HG03066 (cell line): ENCODE measurements around the gene HNRNPA0.

Experiments
- ATAC-seq: cut with Tn5 transposase; IDR thresholded peaks from one replicate; pipeline ENCODE4 v1.9.1; 2021; ENCODE audit warnings: low read depth; ENCODE audit not compliant: unreplicated experiment

The HNRNPA0 gene

GRCh38 chr5:137728048-137728447 is 26.1 kb downstream of the HNRNPA0 start:
- no peak for ATAC-seq

- ATAC-seq: no peak
These were observed 26.5 kb downstream of the HNRNPA0 start for GRCh38 chr5:137727623-137728022.

GRCh38 chr5:137724251-137724650 is 29.9 kb downstream of the HNRNPA0 start:
- ATAC-seq: no peak

GRCh38 chr5:137718611-137719010 is 35.6 kb downstream of the HNRNPA0 start:
- ATAC-seq: no peak

GRCh38 chr5:137716337-137716736 is 37.8 kb downstream of the HNRNPA0 start:
- ATAC-seq: no peak

GRCh38 chr5:137715456-137715855 is 38.7 kb downstream of the HNRNPA0 start:
- ATAC-seq: no peak

- no peak for ATAC-seq
These were observed 39.2 kb downstream of the HNRNPA0 start for GRCh38 chr5:137714946-137715345.

- ATAC-seq: no peak
These were observed 39.7 kb downstream of the HNRNPA0 start for GRCh38 chr5:137714494-137714893.

- ATAC-seq: no peak
These were observed 42.0 kb downstream of the HNRNPA0 start for GRCh38 chr5:137712139-137712667.

- ATAC-seq: no peak
These were observed 44.1 kb downstream of the HNRNPA0 start for GRCh38 chr5:137710086-137710485.

GRCh38 chr5:137708796-137709559 is 45.2 kb downstream of the HNRNPA0 start:
- ATAC-seq: no peak

GRCh38 chr5:137708062-137708461 is 46.1 kb downstream of the HNRNPA0 start:
- ATAC-seq: no peak

- ATAC-seq: no peak
These were observed 47.3 kb downstream of the HNRNPA0 start for GRCh38 chr5:137706841-137707240.

GRCh38 chr5:137705106-137705505 is 49.1 kb downstream of the HNRNPA0 start:
- ATAC-seq: no peak

- ATAC-seq: no peak
These were observed 50.6 kb downstream of the HNRNPA0 start for GRCh38 chr5:137703565-137703964.

GRCh38 chr5:137700282-137700680 is 53.9 kb downstream of the HNRNPA0 start:
- ATAC-seq: no peak

- no peak for ATAC-seq
These were observed 54.6 kb downstream of the HNRNPA0 start for GRCh38 chr5:137699336-137700281.

GRCh38 chr5:137696481-137696880 is 57.7 kb downstream of the HNRNPA0 start:
- no peak for ATAC-seq

- ATAC-seq: no peak
These were observed 58.3 kb downstream of the HNRNPA0 start for GRCh38 chr5:137695651-137696428.
